ENCODE results near the gene PRIM1.

DNA sequence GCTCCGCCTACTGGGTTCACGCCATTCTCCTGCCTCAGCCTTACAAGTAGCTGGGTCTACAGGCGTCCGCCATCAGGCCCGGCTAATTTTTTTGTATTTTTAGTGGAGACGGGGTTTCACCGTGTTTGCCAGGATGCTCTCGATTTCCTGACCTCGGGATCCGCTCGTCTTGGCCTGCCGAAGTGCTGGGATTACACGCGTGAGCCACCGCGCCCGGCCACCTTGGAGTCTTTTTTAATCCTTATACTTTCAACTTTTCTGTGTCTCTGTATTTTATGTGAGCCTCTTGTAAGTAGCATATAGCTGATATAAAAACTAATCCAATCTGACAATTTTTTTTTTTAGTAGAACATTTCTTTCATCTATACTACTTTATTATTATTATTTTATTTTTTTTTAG lies 26.6 kb upstream of the PRIM1 start:
- TF ChIP-seq, protein P1, sequence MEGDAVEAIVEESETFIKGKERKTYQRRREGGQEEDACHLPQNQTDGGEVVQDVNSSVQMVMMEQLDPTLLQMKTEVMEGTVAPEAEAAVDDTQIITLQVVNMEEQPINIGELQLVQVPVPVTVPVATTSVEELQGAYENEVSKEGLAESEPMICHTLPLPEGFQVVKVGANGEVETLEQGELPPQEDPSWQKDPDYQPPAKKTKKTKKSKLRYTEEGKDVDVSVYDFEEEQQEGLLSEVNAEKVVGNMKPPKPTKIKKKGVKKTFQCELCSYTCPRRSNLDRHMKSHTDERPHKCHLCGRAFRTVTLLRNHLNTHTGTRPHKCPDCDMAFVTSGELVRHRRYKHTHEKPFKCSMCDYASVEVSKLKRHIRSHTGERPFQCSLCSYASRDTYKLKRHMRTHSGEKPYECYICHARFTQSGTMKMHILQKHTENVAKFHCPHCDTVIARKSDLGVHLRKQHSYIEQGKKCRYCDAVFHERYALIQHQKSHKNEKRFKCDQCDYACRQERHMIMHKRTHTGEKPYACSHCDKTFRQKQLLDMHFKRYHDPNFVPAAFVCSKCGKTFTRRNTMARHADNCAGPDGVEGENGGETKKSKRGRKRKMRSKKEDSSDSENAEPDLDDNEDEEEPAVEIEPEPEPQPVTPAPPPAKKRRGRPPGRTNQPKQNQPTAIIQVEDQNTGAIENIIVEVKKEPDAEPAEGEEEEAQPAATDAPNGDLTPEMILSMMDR (IDR thresholded peaks at IDR 0.05): no peak
- no peak for TF ChIP-seq EZH2 (IDR thresholded peaks at IDR 0.05)
- TF ChIP-seq EZH2phosphoT487 (IDR thresholded peaks at IDR 0.05): no peak
